Femur (tissue), 1 donor: Measurements from ENCODE around the gene MISP.
A peak's percentile ranks its signal among the peaks of the same experiment; 100 is the strongest.
"Not testable (repeated sequence)": the region's sequence is repeated elsewhere in the genome, so short reads cannot be mapped to it uniquely, and the experiment has no call there.

ENCODE experiments used
- DNase-seq: peaks from one replicate; pipeline ENCODE4 v3.0.0-alpha.2; 2017

Gene MISP

DNA sequence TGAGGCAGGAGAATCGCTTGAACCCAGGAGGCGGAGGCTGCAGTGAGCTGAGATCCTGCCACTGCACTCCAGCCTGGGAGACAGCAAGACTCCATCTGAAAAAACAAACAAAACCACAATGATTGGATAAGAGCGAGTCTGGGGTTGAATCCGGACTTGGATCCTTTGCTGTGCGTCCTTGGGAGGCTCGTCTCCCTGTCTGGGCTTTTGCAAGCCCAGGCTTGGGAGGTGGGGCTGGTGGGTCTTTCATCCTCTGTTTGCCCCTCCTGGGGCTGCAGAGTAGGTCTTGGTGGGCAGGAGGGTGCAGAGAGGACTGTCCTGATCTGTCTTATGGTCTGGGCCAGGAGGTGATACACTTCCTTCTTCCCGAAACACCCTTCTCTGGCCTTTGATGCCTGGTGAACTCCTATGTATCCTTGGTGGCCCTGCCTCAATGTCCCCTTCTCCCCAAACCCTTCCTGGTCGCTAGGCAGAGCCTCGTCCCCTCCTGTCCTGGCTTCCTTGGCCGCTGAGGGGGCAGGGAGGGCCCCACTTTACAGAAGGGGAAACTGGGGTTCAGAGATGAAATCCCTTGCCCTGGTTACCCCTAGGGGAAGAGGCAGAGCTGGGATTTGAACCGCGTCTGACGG is 25.3 kb upstream of the MISP start:
- no peak for DNase-seq

- DNase-seq = no peak
Measured at GRCh38 chr19:726993-727956, 23.6 kb upstream of the MISP start.

- DNase-seq = peak; percentile 63
Measured at GRCh38 chr19:728011-728410, 22.9 kb upstream of the MISP start.

DNA sequence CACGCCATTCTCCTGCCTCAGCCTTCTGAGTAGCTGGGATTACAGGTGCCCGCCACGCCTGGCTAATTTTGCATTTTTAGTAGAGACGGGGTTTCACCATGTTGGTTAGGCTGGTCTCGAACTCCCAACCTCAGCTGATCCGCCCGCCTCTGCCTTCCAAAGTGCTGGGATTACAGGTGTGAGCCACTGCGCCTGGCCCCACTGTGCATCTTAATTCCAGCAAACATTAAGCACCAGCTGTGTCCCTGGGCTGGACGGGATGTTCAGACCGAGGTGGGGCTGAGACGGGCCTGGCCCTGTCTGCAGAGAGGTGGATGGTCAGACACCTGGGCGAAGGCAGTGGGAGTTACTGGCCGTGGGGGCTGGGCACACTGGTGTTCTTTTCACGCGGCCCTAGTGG is 21.3 kb upstream of the MISP start:
- not testable (repeated sequence) for DNase-seq

GRCh38 chr19:729965-730668 is 20.8 kb upstream of the MISP start:
- no peak for DNase-seq

DNA sequence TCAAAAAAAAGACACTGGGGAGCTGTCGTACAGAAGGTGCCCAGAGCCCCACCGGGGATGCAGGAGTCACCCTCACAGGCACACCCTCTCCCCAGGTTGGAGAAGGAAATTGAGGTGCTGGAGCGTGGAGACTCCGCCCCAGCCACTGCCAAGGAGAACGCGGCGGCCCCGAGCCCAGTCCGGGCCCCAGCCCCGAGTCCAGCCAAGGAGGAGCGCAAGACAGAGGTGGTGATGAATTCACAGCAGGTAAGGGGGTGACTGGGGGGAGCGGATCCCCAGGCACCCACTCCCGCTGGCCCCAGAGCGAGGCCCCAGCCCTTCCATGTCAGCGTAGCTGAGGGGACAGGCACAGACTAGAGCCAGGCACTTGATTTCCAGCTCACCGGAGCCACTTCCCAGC is 19.9 kb upstream of the MISP start:
- DNase-seq = no peak

DNA sequence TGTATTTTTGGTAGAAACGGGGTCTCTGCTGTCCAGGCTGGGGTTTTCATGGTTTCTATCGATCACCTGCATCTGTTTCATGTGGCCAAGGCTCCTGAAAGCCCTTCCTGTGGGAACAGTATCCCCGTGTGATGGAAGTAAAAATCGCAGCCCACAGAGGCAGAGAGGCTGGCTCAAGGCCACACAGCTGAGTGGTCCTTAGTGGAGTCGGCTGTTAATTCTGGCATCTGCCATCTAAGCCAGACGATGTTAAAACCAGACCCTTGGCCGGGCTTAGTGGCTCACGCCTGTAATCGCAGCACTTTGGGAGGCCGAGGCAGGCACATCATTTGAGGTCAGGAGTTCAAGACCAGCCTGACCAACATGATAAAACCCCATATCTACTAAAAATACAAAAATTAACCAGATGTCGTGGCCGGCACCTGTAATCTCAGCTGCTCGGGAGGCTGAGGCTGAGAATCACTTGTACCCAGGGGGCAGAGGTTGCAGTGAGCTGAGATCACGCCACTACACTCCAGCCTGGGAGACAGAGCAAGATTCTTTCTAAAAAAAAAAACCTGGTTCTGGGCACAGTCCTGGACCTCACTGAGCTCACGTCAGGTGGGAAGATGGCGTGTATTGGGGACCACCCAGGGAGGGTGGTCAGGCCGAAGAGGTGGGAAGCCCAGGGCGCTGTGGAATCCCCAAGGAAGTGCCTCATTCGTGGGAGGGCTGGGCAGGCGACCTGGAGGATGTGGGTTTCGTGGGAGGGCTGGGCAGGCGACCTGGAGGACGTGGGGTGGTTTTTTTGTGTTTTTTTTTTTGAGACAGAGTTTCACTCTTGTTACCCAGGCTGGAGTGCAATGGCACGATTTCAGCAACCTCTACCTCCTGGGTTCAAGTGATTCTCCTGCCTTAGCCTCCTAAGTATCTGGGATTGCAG is 18.5 kb upstream of the MISP start:
- DNase-seq = no peak

- no peak for DNase-seq
Measured at GRCh38 chr19:734716-735115, 16.2 kb upstream of the MISP start.

- DNase-seq = no peak
Measured at GRCh38 chr19:736125-736524, 14.8 kb upstream of the MISP start.

- peak; percentile 57 for DNase-seq
Measured at GRCh38 chr19:737591-738093, 13.3 kb upstream of the MISP start.

GRCh38 chr19:738509-739128 is 12.3 kb upstream of the MISP start:
- no peak for DNase-seq

DNA sequence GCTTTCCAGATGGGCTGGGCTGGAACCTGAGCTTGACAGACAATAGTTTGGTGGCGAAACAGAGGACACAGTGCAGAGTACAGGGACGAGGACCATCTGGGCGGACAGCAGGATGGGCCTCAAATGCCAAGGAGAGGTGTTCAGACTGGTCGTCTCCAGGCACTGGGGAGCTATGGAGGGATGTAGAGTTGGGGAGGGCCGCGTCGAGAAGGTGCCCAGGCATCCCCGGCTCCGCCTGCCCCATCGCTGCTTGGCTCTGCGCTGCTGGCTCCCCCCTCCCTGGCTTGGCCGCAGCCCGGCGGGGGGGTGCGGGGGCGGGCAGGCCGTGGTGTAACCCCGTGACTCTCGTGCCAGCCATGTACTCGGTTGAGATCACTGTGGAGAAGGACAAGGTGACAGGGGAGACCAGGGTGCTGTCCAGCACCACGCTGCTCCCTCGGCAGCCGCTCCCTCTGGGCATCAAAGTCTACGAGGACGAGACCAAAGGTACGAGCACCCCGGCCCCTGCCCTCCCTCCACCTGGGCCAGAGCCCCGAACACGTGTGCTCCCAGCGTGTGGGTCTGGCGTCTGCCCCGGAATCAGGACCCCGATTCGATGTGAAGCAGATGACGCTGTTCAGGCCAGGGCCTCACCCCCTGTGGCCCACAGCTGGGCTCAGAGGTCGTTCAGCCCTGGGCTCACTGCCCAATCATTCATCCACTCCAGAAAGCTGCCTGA is 10.8 kb upstream of the MISP start:
- DNase-seq = peak; percentile 15

- DNase-seq = peak; percentile 18
Measured at GRCh38 chr19:740816-741505, 10.0 kb upstream of the MISP start.

DNA sequence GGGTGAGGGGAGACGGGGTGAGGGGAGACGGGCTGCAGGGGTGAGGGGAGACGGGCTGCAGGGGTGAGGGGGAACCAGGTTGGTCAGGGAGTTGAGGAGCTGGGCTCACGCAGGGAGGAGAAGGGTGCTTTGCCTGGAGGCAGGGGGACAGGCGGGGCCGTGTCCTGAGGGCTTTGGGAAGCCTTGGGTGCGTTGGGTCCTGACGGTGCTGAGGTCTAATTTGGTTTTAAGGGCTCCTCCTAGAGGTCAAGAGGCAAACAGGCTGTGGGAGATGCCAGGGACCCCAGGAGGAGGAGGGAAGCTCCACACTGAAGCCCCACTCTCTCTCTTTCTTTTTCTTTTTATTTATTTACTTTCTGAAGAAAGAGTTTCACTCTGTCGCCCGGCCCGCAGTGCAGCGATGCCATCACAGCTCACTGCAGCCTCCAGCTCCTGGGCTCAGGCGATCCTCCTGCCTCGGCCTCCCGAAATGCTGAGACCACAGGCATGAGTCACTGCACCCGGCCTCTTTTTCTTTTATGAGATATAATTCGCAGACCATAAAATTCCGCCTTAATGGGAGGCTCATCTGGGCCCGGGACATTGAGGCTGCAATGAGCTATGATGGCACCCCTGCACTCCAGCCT is 9.3 kb upstream of the MISP start:
- peak; percentile 18 for DNase-seq

- DNase-seq = peak; percentile 15
Measured at GRCh38 chr19:742540-743075, 8.3 kb upstream of the MISP start.

DNA sequence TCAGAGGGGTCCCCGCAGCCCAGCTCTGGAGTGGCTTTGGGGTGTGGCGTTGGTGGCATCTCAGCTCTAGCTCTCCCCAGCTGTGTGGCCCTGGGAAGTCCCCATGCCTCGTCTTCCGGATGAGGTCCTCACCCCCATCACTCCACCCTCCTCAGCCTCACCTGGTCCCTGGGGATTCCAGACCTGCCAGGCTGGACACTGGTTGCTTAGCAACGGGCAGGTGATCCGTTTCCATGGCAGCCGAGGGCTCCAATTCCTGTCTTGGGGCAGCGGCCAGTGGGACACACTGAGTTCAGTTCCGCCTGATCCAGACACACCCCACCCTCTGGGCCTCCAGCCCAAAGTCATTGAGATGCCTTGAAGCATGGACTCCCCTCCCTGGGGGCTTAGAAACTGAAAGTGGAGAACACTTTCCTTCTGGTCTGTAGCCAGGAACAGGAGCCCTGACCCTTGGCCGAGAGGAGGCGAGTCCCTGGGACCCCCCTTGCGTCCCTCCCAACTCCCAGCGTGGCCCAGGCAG is 7.7 kb upstream of the MISP start:
- DNase-seq = peak; percentile 81

DNA sequence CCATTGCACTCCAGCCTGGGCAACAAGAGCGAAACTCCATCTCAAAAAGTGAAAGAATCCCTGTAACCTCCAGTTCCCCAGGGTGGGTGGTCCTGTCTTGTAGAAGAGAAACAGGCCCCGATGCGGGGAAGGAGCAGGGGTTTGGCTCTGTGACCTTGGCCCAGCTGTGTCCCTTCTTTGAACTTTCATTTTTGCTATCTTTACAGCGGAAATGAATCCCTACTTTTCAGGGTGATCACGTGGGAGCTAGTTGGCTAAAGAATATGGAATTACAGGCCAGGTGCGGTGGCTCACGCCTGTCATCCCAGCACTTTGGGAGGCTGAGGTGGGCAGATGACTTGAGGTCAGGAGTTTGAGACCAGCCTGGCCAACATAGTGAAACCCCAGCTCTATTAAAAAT is 5.8 kb upstream of the MISP start:
- DNase-seq = peak; percentile 33

DNA sequence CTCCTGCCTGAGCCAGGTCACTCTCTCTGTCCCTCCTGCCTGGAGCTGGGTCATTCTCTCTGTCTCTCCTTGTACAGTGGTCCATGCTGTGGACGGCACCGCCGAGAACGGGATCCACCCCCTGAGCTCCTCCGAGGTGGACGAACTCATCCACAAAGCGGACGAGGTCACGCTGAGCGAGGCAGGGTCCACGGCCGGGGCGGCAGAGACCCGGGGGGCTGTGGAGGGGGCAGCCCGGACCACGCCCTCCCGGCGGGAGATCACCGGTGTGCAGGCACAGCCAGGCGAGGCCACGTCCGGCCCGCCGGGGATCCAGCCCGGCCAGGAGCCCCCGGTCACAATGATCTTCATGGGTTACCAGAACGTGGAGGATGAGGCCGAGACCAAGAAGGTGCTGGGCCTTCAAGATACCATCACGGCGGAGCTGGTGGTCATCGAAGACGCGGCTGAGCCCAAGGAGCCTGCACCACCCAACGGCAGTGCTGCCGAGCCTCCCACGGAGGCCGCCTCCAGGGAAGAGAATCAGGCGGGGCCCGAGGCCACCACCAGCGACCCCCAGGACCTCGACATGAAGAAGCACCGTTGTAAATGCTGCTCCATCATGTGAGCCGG is 4.6 kb upstream of the MISP start:
- DNase-seq = peak; percentile 16

GRCh38 chr19:746956-747355 is 4.0 kb upstream of the MISP start:
- peak; percentile 17 for DNase-seq
